MCF 10A (cell line): ENCODE measurements around the gene THBD. TPM values are rescaled to one million over a fixed set of nuclear protein-coding genes. Genes with fewer than 3 reads are reported as not detected.

Experiments used
- BruUV-seq: library from RNA; stranded (reverse); fragments of 400-500 nt; replicated peaks from 2 replicates; lab custom pipeline; 2021; lab: Mats Ljungman, UMichigan
- CTCF ChIA-PET: fragments of 300-600 bp; sonication (Branson Sonifier 250); formaldehyde crosslinking; extraction: SDS; loops from one replicate; lab custom pipeline; 2021; ENCODE audit warnings: antibody characterized with exemption, inconsistent platforms; lab: Yijun Ruan, JAX
- POLR2A ChIA-PET: fragments of 300-600, 350-650 bp; sonication (Branson Sonifier 250); formaldehyde crosslinking; extraction: SDS; loops from one replicate; lab custom pipeline; 2020; ENCODE audit warnings: antibody characterized with exemption, inconsistent platforms; lab: Yijun Ruan, JAX
- DNase-seq: peaks from one replicate; pipeline ENCODE4 v3.0.0-alpha.2; 2018; ENCODE audit not compliant: unreplicated experiment
- H3K27ac Mint-ChIP-seq: one replicate; pipeline ENCODE4 v1.8.0; 2022; ENCODE audit warnings: mild to moderate bottlenecking, low read depth, mixed read lengths; ENCODE audit not compliant: unreplicated experiment
- H3K27me3 Mint-ChIP-seq: one replicate; pipeline ENCODE4 v1.8.0; 2022; ENCODE audit warnings: mixed read lengths; ENCODE audit not compliant: insufficient read depth, unreplicated experiment
- H3K36me3 Mint-ChIP-seq: one replicate; pipeline ENCODE4 v1.8.0; 2022; ENCODE audit warnings: mild to moderate bottlenecking, moderate library complexity, mixed read lengths; ENCODE audit not compliant: insufficient read depth, unreplicated experiment
- H3K4me1 Mint-ChIP-seq: one replicate; pipeline ENCODE4 v1.8.0; 2022; ENCODE audit warnings: mixed read lengths; ENCODE audit not compliant: insufficient read depth, unreplicated experiment
- H3K4me3 Mint-ChIP-seq: one replicate; pipeline ENCODE4 v1.8.0; 2022; ENCODE audit warnings: mild to moderate bottlenecking, moderate library complexity, mixed read lengths; ENCODE audit not compliant: unreplicated experiment
- H3K9me3 Mint-ChIP-seq: one replicate; pipeline ENCODE4 v1.8.0; 2022; ENCODE audit warnings: mixed read lengths; ENCODE audit not compliant: unreplicated experiment
- CTCF ChIP-seq: fragments of 200-600 bp; IDR thresholded peaks from one replicate; pipeline ENCODE4 v1.8.0; 2022; ENCODE audit warnings: antibody characterized with exemption, mild to moderate bottlenecking; ENCODE audit not compliant: unreplicated experiment
- intact Hi-C: fragments of 100-400 bp; cut with micrococcal nuclease; formaldehyde crosslinking; loops from 2 replicates; pipeline ENCODE4 v1.14.1; 2022
- total RNA-seq: library from RNA; stranded (reverse); gene quantifications from 2 replicates; pipeline ENCODE4 v1.2.3, GENCODE V29; 2022

The THBD gene
- total RNA-seq, 1 experiment from 2014 or later, result 15.4 TPM

- TF ChIP-seq CTCF, result no peak
- no TSS peak for BruUV-seq
- DNase-seq, result no peak
- Mint-ChIP-seq H3K4me1 (peaks cover 12% of the 10 kb centered on the region), H3K36me3 (no peaks in the 10 kb centered on the region), H3K4me3 (no peak overlapping the region), H3K27ac (no peak overlapping the region), H3K9me3 (no peaks in the 10 kb centered on the region), H3K27me3 (no peaks in the 10 kb centered on the region)
- ChIA-PET POLR2A (interaction anchor here (0.7 to 1.2 kb wide), 5 partner anchors 8 to 193 kb away, joined by 3 read pairs; no protein-coding TSS in a partner anchor), CTCF (interaction anchor here (0.6 to 1.4 kb wide), 5 partner anchors 33 to 669 kb away, joined by 3 to 4 read pairs (median 3); no protein-coding TSS in a partner anchor)
- intact Hi-C loops, result no loop called here
These were observed 39.4 kb downstream of the THBD start for GRCh38 chr20:23010096-23010495.

- intact Hi-C loops, result no loop called here
- Mint-ChIP-seq H3K4me3 (no peak overlapping the region), H3K27me3 (no peaks in the 10 kb centered on the region), H3K27ac (no peak overlapping the region), H3K4me1 (peaks cover 12% of the 10 kb centered on the region), H3K36me3 (no peaks in the 10 kb centered on the region), H3K9me3 (no peaks in the 10 kb centered on the region)
- BruUV-seq, result no TSS peak
- TF ChIP-seq CTCF, result no peak
- ChIA-PET POLR2A (interaction anchor here (0.7 to 1.2 kb wide), 3 partner anchors 9 to 145 kb away, joined by 3 read pairs; no protein-coding TSS in a partner anchor), CTCF (interaction anchor here (0.6 to 1.4 kb wide), 5 partner anchors 32 to 319 kb away, joined by 3 to 4 read pairs (median 3); no protein-coding TSS in a partner anchor)
- peak; percentile 35 for DNase-seq
These were observed 39.8 kb downstream of the THBD start for GRCh38 chr20:23009636-23010035.

GRCh38 chr20:23008667-23009066 is 40.8 kb downstream of the THBD start:
- ChIA-PET POLR2A (no interaction called here), CTCF (interaction anchor here (0.6 to 0.9 kb wide), 2 partner anchors 52 to 193 kb away, joined by 3 read pairs; no protein-coding TSS in a partner anchor)
- Mint-ChIP-seq H3K36me3 (no peaks in the 10 kb centered on the region), H3K4me1 (peaks cover 12% of the 10 kb centered on the region), H3K4me3 (no peak overlapping the region), H3K27me3 (no peaks in the 10 kb centered on the region), H3K27ac (no peak overlapping the region), H3K9me3 (no peaks in the 10 kb centered on the region)
- BruUV-seq, result no TSS peak
- DNase-seq, result no peak
- TF ChIP-seq CTCF, result no peak
- intact Hi-C loops, result no loop called here

GRCh38 chr20:23007886-23008655 is 41.4 kb downstream of the THBD start:
- no peaks in the 10 kb centered on the region for H3K36me3 Mint-ChIP-seq

More at GRCh38 chr20:23007886-23008655, 41.4 kb downstream of the THBD start:
- Mint-ChIP-seq H3K9me3 (no peaks in the 10 kb centered on the region), H3K27ac (no peak overlapping the region), H3K4me1 (peaks cover 8% of the 10 kb centered on the region), H3K4me3 (no peak overlapping the region), H3K27me3 (no peaks in the 10 kb centered on the region)
- POLR2A ChIA-PET, result no interaction called here
- CTCF ChIA-PET, result interaction anchor here (0.6 to 1.5 kb wide), 4 partner anchors 9 to 193 kb away, joined by 3 to 4 read pairs (median 3); no protein-coding TSS in a partner anchor
- BruUV-seq, result no TSS peak
- DNase-seq, result no peak
- intact Hi-C loops, result no loop called here
- TF ChIP-seq CTCF, result no peak
